ENCODE data around the gene OPRL1. TPM values are rescaled to one million over a fixed set of nuclear protein-coding genes. Genes with fewer than 3 reads are reported as not detected.

OPRL1 gene
- total RNA-seq, 2 experiments from 2014 or later: 1.8 to 2.6 TPM

- H3K27ac Mint-ChIP-seq: peak overlapping the region; percentile 60
- POLR2A ChIA-PET: interaction anchor here (0.7 to 4.7 kb wide), 4 partner anchors 15 to 74 kb away, joined by 3 to 23 read pairs (median 4); partner anchors contain the start of gene RGS19
These were observed 24.4 kb upstream of the OPRL1 start for GRCh38 chr20:64055396-64055892.

GRCh38 chr20:64055893-64056638 lies 23.8 kb upstream of the OPRL1 start:
- Mint-ChIP-seq H3K9me3 (no peaks in the 10 kb centered on the region), H3K4me3 (no peak overlapping the region), H3K4me1 (peaks cover 12% of the 10 kb centered on the region), H3K27ac (no peak overlapping the region), H3K27me3 (peaks cover 5% of the 10 kb centered on the region), H3K36me3 (no peaks in the 10 kb centered on the region)
- ATAC-seq (ENCODE audit: low read depth): no peak
- POLR2A ChIA-PET: interaction anchor here (1.2 to 2.8 kb wide), 4 partner anchors 15 to 76 kb away, joined by 3 to 16 read pairs (median 10); partner anchors contain the start of genes PRPF6, RGS19 and SAMD10
- DNase-seq: no peak

More at GRCh38 chr20:64055396-64055892, 24.4 kb upstream of the OPRL1 start:
- Mint-ChIP-seq H3K36me3 (no peaks in the 10 kb centered on the region), H3K27me3 (peaks cover 5% of the 10 kb centered on the region), H3K9me3 (no peaks in the 10 kb centered on the region), H3K4me1 (peaks cover 12% of the 10 kb centered on the region), H3K4me3 (no peak overlapping the region)
- no peak for DNase-seq
- ATAC-seq (ENCODE audit: low read depth): no peak

- POLR2A ChIA-PET: interaction anchor here (2.0 to 2.8 kb wide), 3 partner anchors 16 to 76 kb away, joined by 8 to 16 read pairs (median 12); partner anchors contain the start of genes PRPF6 and SAMD10
- no peak for DNase-seq
- no peak for ATAC-seq (ENCODE audit: low read depth)
- H3K27me3 Mint-ChIP-seq: peaks cover 5% of the 10 kb centered on the region
- no peaks in the 10 kb centered on the region for H3K9me3 Mint-ChIP-seq
- H3K4me1 Mint-ChIP-seq: peaks cover 12% of the 10 kb centered on the region
- H3K36me3 Mint-ChIP-seq: no peaks in the 10 kb centered on the region
- peak overlapping the region; percentile 90 for H3K27ac Mint-ChIP-seq
- H3K4me3 Mint-ChIP-seq: no peak overlapping the region
These were observed 23.3 kb upstream of the OPRL1 start for GRCh38 chr20:64056639-64056888.

- Mint-ChIP-seq H3K4me1 (peaks cover 13% of the 10 kb centered on the region), H3K9me3 (no peaks in the 10 kb centered on the region), H3K36me3 (no peaks in the 10 kb centered on the region), H3K4me3 (peak overlapping the region; percentile 82), H3K27ac (peak overlapping the region; percentile 90), H3K27me3 (peaks cover 3% of the 10 kb centered on the region)
- POLR2A ChIA-PET: interaction anchor here (0.8 to 2.8 kb wide), 6 partner anchors 15 to 77 kb away, joined by 3 to 16 read pairs (median 6); partner anchors contain the start of genes OPRL1, PRPF6, RGS19 and SAMD10
- DNase-seq (no peak), ATAC-seq (ENCODE audit: low read depth) (peak; percentile 62)
These were observed 22.8 kb upstream of the OPRL1 start for GRCh38 chr20:64056889-64057627.

GRCh38 chr20:64057628-64058498 lies 22.0 kb upstream of the OPRL1 start:
- H3K36me3 Mint-ChIP-seq: no peaks in the 10 kb centered on the region

GRCh38 chr20:64058536-64058935 lies 21.3 kb upstream of the OPRL1 start:
- no peak overlapping the region for H3K27ac Mint-ChIP-seq
- DNase-seq (no peak), ATAC-seq (ENCODE audit: low read depth) (no peak)
- H3K9me3 Mint-ChIP-seq: no peaks in the 10 kb centered on the region
- peak overlapping the region; percentile 82 for H3K4me3 Mint-ChIP-seq
- no peaks in the 10 kb centered on the region for H3K36me3 Mint-ChIP-seq
- POLR2A ChIA-PET: interaction anchor here (1.1 to 2.8 kb wide), 4 partner anchors 18 to 78 kb away, joined by 3 to 16 read pairs (median 10); partner anchors contain the start of genes PRPF6 and SAMD10
- H3K4me1 Mint-ChIP-seq: peaks cover 15% of the 10 kb centered on the region
- no peaks in the 10 kb centered on the region for H3K27me3 Mint-ChIP-seq

More at GRCh38 chr20:64057628-64058498, 22.0 kb upstream of the OPRL1 start:
- POLR2A ChIA-PET: interaction anchor here (0.8 to 2.8 kb wide), 6 partner anchors 16 to 77 kb away, joined by 3 to 16 read pairs (median 6); partner anchors contain the start of genes OPRL1, PRPF6, RGS19 and SAMD10
- Mint-ChIP-seq H3K27me3 (peaks cover 3% of the 10 kb centered on the region), H3K27ac (peak overlapping the region; percentile 90), H3K4me1 (peaks cover 15% of the 10 kb centered on the region), H3K9me3 (no peaks in the 10 kb centered on the region), H3K4me3 (peak overlapping the region; percentile 82)
- peak; percentile 75 for ATAC-seq (ENCODE audit: low read depth)
- DNase-seq: peak; percentile 89

- POLR2A ChIA-PET: interaction anchor here (0.6 to 3.2 kb wide), 10 partner anchors 9 to 541 kb away, joined by 3 to 16 read pairs (median 4); partner anchors contain the start of genes OPRL1, PRPF6 and RGS19
- no peak for ATAC-seq (ENCODE audit: low read depth)
- H3K27ac Mint-ChIP-seq: peak overlapping the region; percentile 36
- H3K36me3 Mint-ChIP-seq: no peaks in the 10 kb centered on the region
- H3K4me1 Mint-ChIP-seq: peaks cover 40% of the 10 kb centered on the region
- H3K4me3 Mint-ChIP-seq: peak overlapping the region; percentile 95
- no peak for DNase-seq
- H3K9me3 Mint-ChIP-seq: no peaks in the 10 kb centered on the region
- no peaks in the 10 kb centered on the region for H3K27me3 Mint-ChIP-seq
These were observed 17.6 kb upstream of the OPRL1 start for GRCh38 chr20:64062276-64062595.

- ATAC-seq (ENCODE audit: low read depth) (peak; percentile 76), DNase-seq (peak; percentile 96)
- POLR2A ChIA-PET: interaction anchor here (0.6 to 3.2 kb wide), 11 partner anchors 9 to 542 kb away, joined by 3 to 16 read pairs (median 4); partner anchors contain the start of genes OPRL1, PRPF6 and RGS19
- H3K4me1 Mint-ChIP-seq: peaks cover 43% of the 10 kb centered on the region
- peak within 1 kb of the TSS; percentile 95 for H3K4me3 Mint-ChIP-seq
- no peaks in the 10 kb centered on the region for H3K36me3 Mint-ChIP-seq
- H3K27ac Mint-ChIP-seq: peak within 1 kb of the TSS; percentile 89
- H3K9me3 Mint-ChIP-seq: no peaks in the 10 kb centered on the region
- no peaks in the 10 kb centered on the region for H3K27me3 Mint-ChIP-seq
These were observed 17.1 kb upstream of the OPRL1 start, which contains the start of gene TCEA2 for GRCh38 chr20:64062596-64063388. Gene TCEA2, plus strand, starts transcription at chr20:64063198. Its CDS starts 115 bp downstream, at chr20:64063313.

GRCh38 chr20:64063389-64064144 lies 16.3 kb upstream of the OPRL1 start:
- no peak for DNase-seq
- no peak for ATAC-seq (ENCODE audit: low read depth)
- H3K4me1 Mint-ChIP-seq: peaks cover 44% of the 10 kb centered on the region

GRCh38 chr20:64064145-64064698 lies 15.7 kb upstream of the OPRL1 start:
- DNase-seq (no peak), ATAC-seq (ENCODE audit: low read depth) (no peak)
- POLR2A ChIA-PET: interaction anchor here (0.9 to 7.4 kb wide), 2 partner anchors 13 to 90 kb away, joined by 3 to 114 read pairs; partner anchors contain the start of genes OPRL1 and RGS19
- Mint-ChIP-seq H3K4me1 (peaks cover 44% of the 10 kb centered on the region), H3K36me3 (no peaks in the 10 kb centered on the region), H3K4me3 (peak overlapping the region; percentile 95), H3K27me3 (no peaks in the 10 kb centered on the region), H3K27ac (peak overlapping the region; percentile 89), H3K9me3 (no peaks in the 10 kb centered on the region)

More at GRCh38 chr20:64063389-64064144, 16.3 kb upstream of the OPRL1 start:
- H3K27ac Mint-ChIP-seq: peak overlapping the region; percentile 89
- H3K4me3 Mint-ChIP-seq: peak overlapping the region; percentile 95
- no peaks in the 10 kb centered on the region for H3K9me3 Mint-ChIP-seq
- no peaks in the 10 kb centered on the region for H3K27me3 Mint-ChIP-seq
- H3K36me3 Mint-ChIP-seq: no peaks in the 10 kb centered on the region
- POLR2A ChIA-PET: interaction anchor here (0.6 to 7.4 kb wide), 11 partner anchors 8 to 542 kb away, joined by 3 to 114 read pairs (median 4); partner anchors contain the start of genes OPRL1, PRPF6 and RGS19

All from activated naive CD8-positive, alpha-beta T cell treated with anti-CD3 and anti-CD28 coated beads, Interleukin-2, amount 10 ng/mL, durations not matched to agents 7 days and 5 days (primary cell).